DOHH2 (cell line): ENCODE measurements around the gene SIK3.

ENCODE experiments used
- CTCF ChIP-seq: fragments of 200-600 bp; sonication (generic); IDR thresholded peaks from one replicate; pipeline ENCODE4 v1.5.1; 2014; ENCODE audit warnings: antibody characterized with exemption, mild to moderate bottlenecking, low read depth, low read length; ENCODE audit not compliant: poor library complexity, severe bottlenecking
- EZH2phosphoT487 ChIP-seq: fragments of 200-600 bp; sonication (generic); IDR thresholded peaks from 2 replicates; pipeline ENCODE4 v1.6.1; 2017; ENCODE audit warnings: borderline replicate concordance, mild to moderate bottlenecking, antibody characterized with exemption, low read length, moderate library complexity, mixed read lengths

DNA sequence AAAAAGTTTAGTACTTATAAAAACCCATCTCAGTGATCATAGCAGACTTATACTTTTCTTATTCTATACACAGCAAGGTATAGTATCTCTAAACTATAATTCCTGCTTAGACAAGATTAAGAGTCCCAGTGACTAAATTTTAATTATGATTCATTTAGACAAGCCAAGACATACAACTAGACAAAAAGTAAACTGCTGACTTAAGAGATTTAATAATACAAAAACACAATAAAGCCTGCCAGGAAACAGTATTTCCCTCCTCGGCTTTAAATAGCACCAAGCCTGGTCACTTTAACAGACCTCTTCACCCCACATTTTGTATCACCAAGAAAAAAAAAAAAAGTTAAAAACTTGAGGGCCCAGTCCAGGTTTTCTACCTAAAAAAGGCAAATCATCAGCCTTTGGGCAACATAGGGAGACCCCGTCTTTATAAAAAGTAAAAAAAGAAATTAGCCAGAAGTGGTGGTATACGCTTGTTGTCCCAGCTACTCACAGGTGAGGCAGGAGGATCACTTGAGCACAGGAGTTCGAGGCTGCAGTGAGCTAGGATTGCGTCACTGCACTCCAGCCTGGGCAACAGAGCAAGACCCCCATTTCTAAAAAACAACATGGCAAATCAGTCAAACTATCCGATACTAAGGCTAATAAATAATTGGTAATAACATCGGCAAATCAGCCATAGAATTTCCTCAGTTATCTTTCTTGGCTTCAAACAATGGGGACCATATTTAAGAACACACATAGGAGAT lies 53.8 kb downstream of the SIK3 start:
- no peak for TF ChIP-seq CTCF
- no peak for TF ChIP-seq EZH2phosphoT487
